Measurements from ENCODE around the gene LRGUK. TPM values are rescaled to one million over a fixed set of nuclear protein-coding genes. Genes with fewer than 3 reads are reported as not detected.

The LRGUK gene
- total and polyA plus RNA-seq, 10 donors, result 0.26 to 1.8 (median 1.2) TPM; not detected in 1

- 86 to 91% (median 91%) methylated on average over 5 of the region's 5 CpGs for WGBS, 5 donors
- no peaks in the 10 kb centered on the region for H3K4me1 ChIP-seq
- no peaks in the 10 kb centered on the region for H3K27me3 ChIP-seq (replicated peaks in 1 of 7)
- no peaks in the 10 kb centered on the region for H3K9me3 ChIP-seq
- no peak overlapping the region for H3K4me3 ChIP-seq
- no peak for TF ChIP-seq POLR2A (IDR thresholded peaks at IDR 0.05)
- intact Hi-C loops (cut with DNase I; ENCODE audit: low total_unique reads), result no loop called here
- H3K27ac ChIP-seq, result no peak overlapping the region
- H3K36me3 ChIP-seq, result no peaks in the 10 kb centered on the region
- DNase-seq, result no peak
Observed at GRCh38 chr7:134155871-134156270, 28.7 kb downstream of the LRGUK start.

GRCh38 chr7:134165252-134165651, 38.1 kb downstream of the LRGUK start:
- H3K27me3 ChIP-seq (replicated peaks in 1 of 7), result no peaks in the 10 kb centered on the region
- H3K9me3 ChIP-seq, result no peaks in the 10 kb centered on the region
- H3K4me3 ChIP-seq, result no peak overlapping the region
- no peak overlapping the region for H3K27ac ChIP-seq
- 90 to 96% (median 94%) methylated on average over 3 of the region's 3 CpGs for WGBS, 5 donors
- DNase-seq, result no peak
- H3K36me3 ChIP-seq, result no peaks in the 10 kb centered on the region
- intact Hi-C loops (cut with DNase I; ENCODE audit: low total_unique reads), result no loop called here
- H3K4me1 ChIP-seq, result no peaks in the 10 kb centered on the region
- TF ChIP-seq POLR2AphosphoS5 (IDR thresholded peaks at IDR 0.05), result no peak
- no peak for TF ChIP-seq CTCF (IDR thresholded peaks at IDR 0.05 in 8 of 11, conservative IDR thresholded peaks at IDR 0.05 in 3 of 11)
- no peak for TF ChIP-seq POLR2A (IDR thresholded peaks at IDR 0.05)

DNA sequence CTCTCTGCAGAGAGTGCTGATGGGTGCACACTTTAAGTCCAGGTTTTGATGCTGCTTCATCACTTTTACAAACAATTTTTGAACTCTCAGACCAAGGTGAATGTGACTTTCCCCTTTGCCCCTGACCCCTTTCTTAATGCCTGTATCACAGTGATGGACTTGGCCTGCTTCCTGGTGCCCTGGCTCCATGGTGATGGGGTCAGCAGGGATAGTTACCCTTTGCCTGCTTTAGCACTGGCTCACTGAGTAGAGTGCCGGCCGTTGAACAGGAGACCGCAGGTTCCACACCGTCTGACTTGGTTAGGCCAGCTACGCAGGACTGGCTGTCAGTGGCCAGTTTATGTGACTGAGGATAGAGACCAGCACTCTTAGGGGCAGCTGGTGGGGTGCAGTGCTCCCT, 40.1 kb downstream of the LRGUK start:
- H3K9me3 ChIP-seq, result no peaks in the 10 kb centered on the region
- intact Hi-C loops (cut with DNase I; ENCODE audit: low total_unique reads), result no loop called here
- 93 to 100% (median 95%) methylated on average over 5 of the region's 5 CpGs for WGBS, 5 donors
- H3K4me1 ChIP-seq, result no peaks in the 10 kb centered on the region
- no peaks in the 10 kb centered on the region for H3K27me3 ChIP-seq (replicated peaks in 1 of 7)
- DNase-seq, result no peak
- TF ChIP-seq CTCF (IDR thresholded peaks at IDR 0.05 in 8 of 11, conservative IDR thresholded peaks at IDR 0.05 in 3 of 11) (no peak), POLR2AphosphoS5 (IDR thresholded peaks at IDR 0.05) (no peak), POLR2A (IDR thresholded peaks at IDR 0.05) (no peak)
- no peak overlapping the region for H3K4me3 ChIP-seq
- H3K27ac ChIP-seq, result no peak overlapping the region
- H3K36me3 ChIP-seq, result no peaks in the 10 kb centered on the region

GRCh38 chr7:134167841-134168240, 40.7 kb downstream of the LRGUK start:
- intact Hi-C loops (cut with DNase I; ENCODE audit: low total_unique reads), result no loop called here
- WGBS, 5 donors, result 80 to 96% (median 89%) methylated on average over 1 of the region's 1 CpG
- Histone ChIP-seq H3K9me3 (no peaks in the 10 kb centered on the region), H3K27ac (no peak overlapping the region), H3K27me3 (replicated peaks in 1 of 7) (no peaks in the 10 kb centered on the region), H3K36me3 (no peaks in the 10 kb centered on the region), H3K4me1 (no peaks in the 10 kb centered on the region), H3K4me3 (no peak overlapping the region)
- TF ChIP-seq POLR2AphosphoS5 (IDR thresholded peaks at IDR 0.05), result no peak
- TF ChIP-seq CTCF (IDR thresholded peaks at IDR 0.05 in 8 of 11, conservative IDR thresholded peaks at IDR 0.05 in 3 of 11), result no peak
- no peak for TF ChIP-seq POLR2A (IDR thresholded peaks at IDR 0.05)
- no peak for DNase-seq

DNA sequence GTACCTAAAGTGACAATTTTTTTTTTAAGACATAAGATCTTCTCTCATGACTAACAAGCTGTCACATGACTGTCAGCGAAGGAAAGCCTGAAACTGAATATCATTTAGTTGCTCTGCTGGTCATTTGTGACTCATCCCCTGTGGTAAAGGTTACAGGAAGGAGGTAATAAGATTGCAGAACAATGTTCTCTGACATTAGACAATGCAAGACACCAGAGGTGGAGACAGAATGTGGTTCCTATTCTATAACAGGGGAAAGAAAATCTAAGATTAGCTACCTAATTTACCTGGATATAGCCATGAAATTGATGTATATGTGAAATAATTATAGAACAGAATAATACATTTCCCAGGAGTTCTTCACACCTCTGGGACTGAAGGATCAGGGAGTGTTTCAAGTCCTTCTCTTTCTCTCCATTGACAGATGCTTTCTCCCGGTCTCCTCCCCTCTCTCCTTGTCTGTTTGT, 47.7 kb downstream of the LRGUK start:
- TF ChIP-seq CTCF (IDR thresholded peaks at IDR 0.05 in 8 of 11, conservative IDR thresholded peaks at IDR 0.05 in 3 of 11) (no peak), POLR2AphosphoS5 (IDR thresholded peaks at IDR 0.05) (peak in 1 of 3 donors; percentile 27), POLR2A (IDR thresholded peaks at IDR 0.05) (no peak)
- Histone ChIP-seq H3K9me3 (no peaks in the 10 kb centered on the region), H3K36me3 (no peaks in the 10 kb centered on the region), H3K27me3 (replicated peaks in 1 of 7) (no peaks in the 10 kb centered on the region), H3K27ac (peak overlapping the region in 5 of 8 donors; percentile 20 to 82 (median 64)), H3K4me1 (peaks cover 0 to 26% (median 6%) of the 10 kb centered on the region in 6 donors), H3K4me3 (no peak overlapping the region)
- no peak for DNase-seq
- intact Hi-C loops (cut with DNase I; ENCODE audit: low total_unique reads), result no loop called here
- WGBS, 5 donors, result 41 to 55% (median 51%) methylated on average over 2 of the region's 2 CpGs

Data from spleen (tissue), 11 donors.